Pancreas (tissue), 10 donors: ENCODE measurements around the gene IFITM10. TPM values are rescaled to one million over a fixed set of nuclear protein-coding genes. Genes with fewer than 3 reads are reported as not detected.

Source experiments
- ATAC-seq, 4 donors: fragments of 200-7000 bp; cut with Tn5 transposase; one replicate each; pipeline versions ENCODE4 v1.8.0 to v1.9.1; 2020; ENCODE audit warnings: mild to moderate bottlenecking in 4 of 4, moderate library complexity in 4 of 4
- DNase-seq, 6 donors: peaks; one replicate each; pipeline ENCODE4 v3.0.0-alpha.2; 2020
- FAIRE-seq: peaks from 2 replicates; lab custom pipeline; 2012; peaks lifted over from hg19 to GRCh38; lab: Jason Lieb, UNC
- H3K27ac ChIP-seq, 4 donors: fragments of 200-600 bp; sonication (generic); 1 replicate in 3 of 4; 2 replicates in 1 of 4; pipeline versions ENCODE4 v1.5.0 to v1.8.0; 2020
- H3K27me3 ChIP-seq, 4 donors: fragments of 200-600 bp; one replicate each; pipeline ENCODE4 v1.8.0; 2021
- H3K36me3 ChIP-seq, 3 donors: fragments of 200-600 bp; sonication (generic) in 1 of 3; one replicate each; pipeline versions ENCODE4 v1.5.0 to v1.8.0; 2020 to 2021
- H3K4me1 ChIP-seq, 3 donors: fragments of 200-600 bp; one replicate each; pipeline ENCODE4 v1.8.0; 2021
- H3K4me3 ChIP-seq, 4 donors: fragments of 200-600 bp; sonication (generic) in 2 of 4; one replicate each; pipeline versions ENCODE4 v1.5.0 to v1.8.0; 2020 to 2021
- H3K9me3 ChIP-seq, 4 donors: fragments of 200-600 bp; one replicate each; pipeline ENCODE4 v1.8.0; 2021
- CTCF ChIP-seq, 4 donors: fragments of 200-600 bp; sonication (generic) in 3 of 4; IDR thresholded peaks; one replicate each; pipeline versions ENCODE4 v1.5.0 to v1.8.0; 2021; ENCODE audit warnings: antibody characterized with exemption in 4 of 4
- WGBS, 2 donors: extraction: QIAGEN DNeasy Blood & Tissue Kit; methylation state at CpG; one replicate each; pipeline ENCODE4 v1.1.7; 2013; 5-methylcytosine and 5-hydroxymethylcytosine counted together
- intact Hi-C, 3 donors: fragments of 100-400 bp; cut with DNase I; formaldehyde crosslinking; loops; one replicate each; pipeline versions ENCODE4 v1.11.1 to v1.14.2; 2022
- polyA plus RNA-seq, 2 donors: library from polyadenylated mRNA; stranded (reverse); fragments of 200-250 nt; gene quantifications; one replicate each; pipeline ENCODE4 v1.2.3, GENCODE V29; 2013
- total RNA-seq, 6 donors: library from RNA; stranded (reverse); fragmentation: NEBNext Ultra II Directional in 4 of 6; extraction: Animal tissue kit (Norgen Biotek cat#: 25700) in 4 of 6; gene quantifications; one replicate each; pipeline versions ENCODE4 v1.2.1 to v1.2.4, GENCODE V29; 2021 to 2023
- donor health status: healthy with polysubstance abuse.
- donor health status: DM: no; HTN: no; CAD: no; lungs with moderate emphysema.
- donor health status: DM: no; HTN: no; CAD: no.
- donor health status: control.
- donor health status: control.
- donor health status: Bipolar disorder and iron deficiency.
- donor health status: DM: yes; HTN: yes; CAD: no.
- donor health status: DM: no; HTN: no; CAD: no.
- donor health status: DM: no; HTN: no; CAD: no.
- donor health status: DM: yes; HTN: yes; CAD: no.

The IFITM10 gene
- total and polyA plus RNA-seq, 8 donors = 0.28 to 2.0 (median 0.55) TPM

GRCh38 chr11:1699771-1700170 is 50.6 kb downstream of the IFITM10 start:
- H3K27me3 ChIP-seq = no peaks in the 10 kb centered on the region
- no peaks in the 10 kb centered on the region for H3K36me3 ChIP-seq
- DNase-seq = no peak
- H3K9me3 ChIP-seq = no peaks in the 10 kb centered on the region
- ATAC-seq = no peak
- H3K27ac ChIP-seq = no peak overlapping the region
- no peak for TF ChIP-seq CTCF (IDR thresholded peaks at IDR 0.05)
- FAIRE-seq = no peak
- 66 to 78% methylated on average over 5 of the region's 5 CpGs for WGBS, 2 donors
- no peaks in the 10 kb centered on the region for H3K4me1 ChIP-seq
- intact Hi-C loops = loop anchor here in 2 of 3 donors (5.0 to 10.0 kb wide), 2 partner anchors 133 to 225 kb away; partner anchors contain the start of gene SYT8 (in 2 of the 2)
- H3K4me3 ChIP-seq = no peak overlapping the region

- ATAC-seq = no peak
- FAIRE-seq = no peak
Observed at GRCh38 chr11:1696608-1697570, 53.5 kb downstream of the IFITM10 start, which contains the start of gene KRTAP5-6. Gene KRTAP5-6 (plus strand): TSS chr11:1697195. CDS start chr11:1697246, 51 bp downstream.

GRCh38 chr11:1695548-1696108 is 54.8 kb downstream of the IFITM10 start:
- no peak overlapping the region for H3K4me3 ChIP-seq
- 90 to 96% methylated on average over 3 of the region's 3 CpGs for WGBS, 2 donors

More at GRCh38 chr11:1696608-1697570, 53.5 kb downstream of the IFITM10 start, which contains the start of gene KRTAP5-6:
- no peaks in the 10 kb centered on the region for H3K9me3 ChIP-seq
- no peak within 1 kb of the TSS for H3K4me3 ChIP-seq
- H3K36me3 ChIP-seq = no peaks in the 10 kb centered on the region
- peaks cover 0 to 3% (median 0%) of the 10 kb centered on the region in 4 donors for H3K27me3 ChIP-seq
- no peak for DNase-seq
- intact Hi-C loops = loop anchor here in 2 of 3 donors (5.0 to 10.0 kb wide), 2 partner anchors 135 to 228 kb away; partner anchors contain the start of gene SYT8 (in 2 of the 2)
- no peak for TF ChIP-seq CTCF (IDR thresholded peaks at IDR 0.05)
- no peak within 1 kb of the TSS for H3K27ac ChIP-seq
- peaks cover 3 to 7% (median 5%) of the 10 kb centered on the region in 3 donors for H3K4me1 ChIP-seq
- WGBS, 2 donors = 80 to 86% methylated on average over 11 of the region's 11 CpGs

More at GRCh38 chr11:1695548-1696108, 54.8 kb downstream of the IFITM10 start:
- DNase-seq (no peak), ATAC-seq (no peak), FAIRE-seq (no peak)
- Histone ChIP-seq H3K4me1 (peaks cover 3 to 7% (median 5%) of the 10 kb centered on the region in 3 donors), H3K27ac (no peak overlapping the region), H3K9me3 (no peaks in the 10 kb centered on the region), H3K36me3 (no peaks in the 10 kb centered on the region), H3K27me3 (peaks cover 0 to 3% (median 0%) of the 10 kb centered on the region in 4 donors)
- intact Hi-C loops = loop anchor here in 2 of 3 donors (5.0 to 10.0 kb wide), 2 partner anchors 137 to 229 kb away; partner anchors contain the start of gene SYT8 (in 2 of the 2)
- TF ChIP-seq CTCF (IDR thresholded peaks at IDR 0.05) = no peak
